ENCODE results near the gene FMC1.

- no peak for TF ChIP-seq CTCF (IDR thresholded peaks at IDR 0.05; ENCODE audit: poor library complexity)
- no peak for TF ChIP-seq EZH2 (IDR thresholded peaks at IDR 0.05; ENCODE audit: borderline replicate concordance)
- no peak for TF ChIP-seq EZH2phosphoT487 (IDR thresholded peaks at IDR 0.05; ENCODE audit: low read depth, severe bottlenecking, unreplicated experiment)
These were observed 47.6 kb upstream of the FMC1 start for GRCh38 chr7:139293534-139293933.
